Motor neuron (in vitro differentiated cells): Measurements from ENCODE around the gene NFKBIZ. TPM values are rescaled to one million over a fixed set of nuclear protein-coding genes. Genes with fewer than 3 reads are reported as not detected.
"Not testable (repeated sequence)": the region's sequence is repeated elsewhere in the genome, so short reads cannot be mapped to it uniquely, and the experiment has no call there.

Experiments used
- ATAC-seq, 8 experiments: fragments of 200-7000 bp; cut with Tn5 transposase; replicated peaks in 6 of 8; 2 replicates each; pipeline ENCODE4 v1.8.0; 2021; ENCODE audit warnings: mild to moderate bottlenecking in 8 of 8, moderate library complexity in 8 of 8
- H3K27ac ChIP-seq, 2 donors: fragments of 250-450 bp; sonication (Bioruptor Pico); 2 replicates each; pipeline ENCODE4 v1.9.0; 2021; ENCODE audit warnings: antibody characterized with exemption in 2 of 2, mild to moderate bottlenecking in 2 of 2, moderate library complexity in 1 of 2
- H3K4me1 ChIP-seq, 2 donors: fragments of 250-450 bp; sonication (Bioruptor Pico); replicated peaks in 1 of 2; 2 replicates each; pipeline ENCODE4 v1.6.1; 2021; ENCODE audit warnings: antibody characterized with exemption in 2 of 2, mild to moderate bottlenecking in 2 of 2, moderate library complexity in 1 of 2
- H3K4me3 ChIP-seq, 5 donors: fragments of 250-450 bp; sonication (Bioruptor Pico); 2 replicates each; pipeline ENCODE4 v1.9.0; 2021; ENCODE audit warnings: antibody characterized with exemption in 5 of 5, mild to moderate bottlenecking in 5 of 5, moderate library complexity in 4 of 5
- WGBS, 10 experiments: fragments of 450-650 bp; shearing (Covaris generic); methylation state at CpG; one replicate each; pipeline ENCODE4 v1.0.0; 2022; 5-methylcytosine and 5-hydroxymethylcytosine counted together
- in situ Hi-C, 9 experiments: fragments of 400-800 bp; cut with MboI; loops; one replicate each; pipeline ENCODE4 v1.15.0; 2021; ENCODE audit warnings: low sequenced_read_pairs in 9 of 9, low pct_unique_long_range_greater_than_20kb in 2 of 9; ENCODE audit not compliant: unreplicated experiment in 9 of 9
- total RNA-seq, 8 experiments: library from RNA; unstranded; fragments of 300-600 nt; gene quantifications; 2 replicates each; pipeline versions ENCODE4 v1.2.3 to v1.2.4, GENCODE V29; 2022

The NFKBIZ gene
- total RNA-seq, 8 experiments from 2014 or later, result 0.54 to 21.0 (median 6.3) TPM

GRCh38 chr3:101873619-101874018 is 24.3 kb downstream of the NFKBIZ start:
- in situ Hi-C loops, result no loop called here
- peak in 2 of 8 experiments; percentile 14 to 53 for ATAC-seq
- 19 to 100% (median 88%) methylated on average over 1 to 2 of the region's 2 CpGs; no CpG with 5 or more reads in 1 of the 10 experiments for WGBS, 10 experiments
- H3K4me1 ChIP-seq, result no peaks in the 10 kb centered on the region
- no peak overlapping the region for H3K4me3 ChIP-seq
- H3K27ac ChIP-seq, result no peak overlapping the region

DNA sequence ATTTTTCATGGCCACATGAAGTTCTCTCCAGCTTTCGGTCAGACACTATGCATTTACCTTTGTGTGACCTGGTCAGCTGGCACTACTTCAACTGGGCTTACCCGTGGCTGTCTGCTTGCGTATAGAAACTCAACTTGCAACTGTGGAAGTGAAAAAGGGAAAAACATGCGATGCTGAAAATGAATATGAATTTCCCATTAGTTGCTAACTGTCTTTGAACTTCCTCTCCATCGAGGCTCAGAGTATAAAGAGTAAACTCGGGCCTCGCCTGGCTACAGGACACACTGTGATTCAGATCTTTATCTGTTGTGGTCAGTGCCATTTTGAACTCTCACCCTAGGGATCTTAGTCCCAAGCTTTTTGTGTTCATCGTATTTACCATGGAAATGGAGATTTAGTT is 26.8 kb downstream of the NFKBIZ start:
- WGBS, 10 experiments, result 54 to 100% (median 86%) methylated on average over 2 to 8 of the region's 8 CpGs
- H3K27ac ChIP-seq, result no peak overlapping the region
- in situ Hi-C loops, result no loop called here
- H3K4me3 ChIP-seq, result no peak overlapping the region
- ATAC-seq, result no peak
- no peaks in the 10 kb centered on the region for H3K4me1 ChIP-seq

DNA sequence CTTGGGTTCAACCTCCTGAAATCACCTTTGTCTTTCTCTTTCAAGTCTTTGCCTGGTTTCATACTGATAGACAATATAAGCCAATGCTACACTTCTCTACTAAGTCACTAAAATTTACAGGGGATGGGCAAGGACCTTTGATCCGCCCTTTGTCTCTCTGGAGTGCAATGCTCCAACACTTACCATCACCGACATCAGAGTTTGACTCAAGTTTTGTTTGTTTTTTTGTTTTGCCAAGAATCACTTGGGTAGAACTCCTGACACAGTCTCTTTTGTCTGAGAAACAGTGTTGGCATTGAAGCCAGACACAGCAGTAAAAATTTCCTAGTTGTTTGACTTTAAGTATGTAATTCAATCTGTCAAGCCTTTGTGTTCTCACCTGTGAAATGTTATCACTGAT is 29.3 kb downstream of the NFKBIZ start:
- WGBS, 10 experiments, result 50 to 100% (median 91%) methylated on average over 1 to 2 of the region's 2 CpGs; no CpG with 5 or more reads in 2 of the 10 experiments
- H3K4me3 ChIP-seq, result no peak overlapping the region
- no peak overlapping the region for H3K27ac ChIP-seq
- in situ Hi-C loops, result no loop called here
- H3K4me1 ChIP-seq, result no peaks in the 10 kb centered on the region
- no peak for ATAC-seq

GRCh38 chr3:101879102-101879501 is 29.8 kb downstream of the NFKBIZ start:
- Histone ChIP-seq H3K4me1 (no peaks in the 10 kb centered on the region), H3K4me3 (no peak overlapping the region), H3K27ac (no peak overlapping the region)
- 87 to 100% (median 98%) methylated on average over 1 to 2 of the region's 2 CpGs for WGBS, 10 experiments
- in situ Hi-C loops, result no loop called here
- ATAC-seq, result no peak

GRCh38 chr3:101879623-101880284 is 30.4 kb downstream of the NFKBIZ start:
- Histone ChIP-seq H3K4me1 (no peaks in the 10 kb centered on the region), H3K27ac (no peak overlapping the region), H3K4me3 (no peak overlapping the region)
- no peak for ATAC-seq
- in situ Hi-C loops, result no loop called here
- 31 to 92% (median 76%) methylated on average over 2 to 5 of the region's 5 CpGs for WGBS, 10 experiments

GRCh38 chr3:101884776-101885175 is 35.5 kb downstream of the NFKBIZ start:
- 78 to 100% (median 94%) methylated on average over 1 of the region's 1 CpG; no CpG with 5 or more reads in 6 of the 10 experiments for WGBS, 10 experiments
- Histone ChIP-seq H3K4me1 (no peaks in the 10 kb centered on the region), H3K27ac (no peak overlapping the region), H3K4me3 (no peak overlapping the region)
- in situ Hi-C loops, result no loop called here
- no peak for ATAC-seq

GRCh38 chr3:101885584-101885983 is 36.3 kb downstream of the NFKBIZ start:
- WGBS, 10 experiments, result 40 to 100% (median 76%) methylated on average over 1 to 3 of the region's 3 CpGs; no CpG with 5 or more reads in 3 of the 10 experiments
- H3K4me3 ChIP-seq, in situ Hi-C loops, ATAC-seq, H3K4me1 ChIP-seq, H3K27ac ChIP-seq: not testable (repeated sequence)

- in situ Hi-C loops, result no loop called here
- ATAC-seq, result no peak
- no peak overlapping the region for H3K4me3 ChIP-seq
- WGBS, 10 experiments, result 60 to 100% (median 85%) methylated on average over 1 to 3 of the region's 3 CpGs
- no peaks in the 10 kb centered on the region for H3K4me1 ChIP-seq
- no peak overlapping the region for H3K27ac ChIP-seq
These were observed 37.3 kb downstream of the NFKBIZ start for GRCh38 chr3:101886626-101887025.

- no peak for ATAC-seq
- no peak overlapping the region for H3K27ac ChIP-seq
These were observed 39.3 kb downstream of the NFKBIZ start for GRCh38 chr3:101888653-101889052.

DNA sequence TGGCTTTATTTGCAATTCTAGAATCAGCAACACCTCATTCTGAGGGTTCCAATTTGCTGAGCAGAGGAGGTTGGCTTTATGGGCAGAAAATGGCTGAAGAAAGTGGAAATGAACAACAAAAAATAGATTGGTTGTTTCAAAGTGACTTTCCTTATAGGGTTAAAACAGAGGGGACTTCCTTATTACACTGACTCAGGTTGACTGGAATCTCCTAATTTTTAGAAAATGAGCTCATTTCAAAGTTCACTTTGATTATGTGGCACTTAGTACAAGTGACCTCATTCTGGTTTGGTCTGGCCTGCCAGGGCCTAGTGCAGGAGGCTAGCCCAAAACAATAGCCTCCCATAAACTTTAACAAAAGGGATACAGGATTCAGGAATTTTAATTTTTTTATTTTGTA is 41.4 kb downstream of the NFKBIZ start:
- in situ Hi-C loops, result no loop called here
- peak in 3 of 8 experiments; percentile 25 to 63 (median 44) for ATAC-seq
- Histone ChIP-seq H3K4me1 (no peaks in the 10 kb centered on the region), H3K27ac (no peak overlapping the region), H3K4me3 (no peak overlapping the region)

More at GRCh38 chr3:101888653-101889052, 39.3 kb downstream of the NFKBIZ start:
- in situ Hi-C loops, result no loop called here
- WGBS, 10 experiments, result 0 to 92% (median 44%) methylated on average over 1 to 2 of the region's 3 CpGs; no CpG with 5 or more reads in 6 of the 10 experiments
- Histone ChIP-seq H3K4me3 (no peak overlapping the region), H3K4me1 (no peaks in the 10 kb centered on the region)

DNA sequence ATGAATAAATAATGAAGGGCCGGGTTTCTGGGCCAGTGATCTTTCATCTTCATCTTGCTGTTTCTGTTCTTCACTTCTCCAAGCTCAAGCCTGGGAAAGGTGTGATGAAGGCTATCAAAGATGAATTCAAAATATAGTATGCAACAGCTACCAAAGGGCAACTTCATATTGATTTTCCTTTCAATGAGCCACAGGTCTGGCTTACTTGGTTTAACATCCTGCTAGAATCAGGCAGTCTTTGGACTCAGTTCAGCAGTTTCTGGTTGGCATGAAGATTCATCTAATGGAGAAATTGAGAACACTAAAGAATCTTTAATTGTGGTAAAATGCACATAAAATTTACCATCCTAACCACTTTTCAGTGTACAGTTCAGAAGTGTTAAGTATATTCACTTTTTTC is 43.3 kb downstream of the NFKBIZ start:
- no peak for ATAC-seq
- in situ Hi-C loops, result no loop called here
- no peak overlapping the region for H3K27ac ChIP-seq
- H3K4me1 ChIP-seq, result no peaks in the 10 kb centered on the region
- 78 to 100% (median 88%) methylated on average over 1 of the region's 1 CpG; no CpG with 5 or more reads in 3 of the 10 experiments for WGBS, 10 experiments
- no peak overlapping the region for H3K4me3 ChIP-seq

DNA sequence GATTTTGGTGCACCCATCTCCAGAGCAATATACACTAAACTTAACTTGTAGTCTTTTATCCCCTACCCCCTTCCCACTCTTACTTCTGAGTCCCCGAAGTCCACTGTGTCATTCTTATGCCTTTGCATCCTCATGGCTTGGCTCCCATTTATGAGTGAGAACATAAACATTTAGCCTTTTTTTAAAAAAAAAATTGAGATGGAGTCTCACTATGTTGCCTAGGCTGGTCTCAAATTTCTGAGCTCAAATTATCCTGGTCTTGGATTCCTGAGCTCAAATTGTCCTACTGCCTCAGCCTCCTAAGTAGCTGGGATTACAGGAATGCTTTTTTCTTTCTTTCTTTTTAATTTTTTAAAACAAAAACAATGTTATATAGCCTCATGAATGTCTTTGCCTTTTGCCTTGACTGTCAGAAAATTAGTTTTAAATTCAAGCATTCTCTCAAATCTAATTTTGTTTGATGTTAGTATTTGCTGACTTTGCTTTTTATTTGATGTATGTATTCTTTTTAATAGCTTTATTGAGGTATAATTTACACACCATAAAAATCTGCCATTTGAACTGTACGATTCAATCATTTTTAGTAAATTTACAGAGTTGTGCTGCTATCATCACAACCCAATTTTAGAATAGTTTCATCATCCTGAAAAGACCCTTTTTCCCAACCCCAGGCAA is 46.9 kb downstream of the NFKBIZ start:
- no peak overlapping the region for H3K27ac ChIP-seq
- no peaks in the 10 kb centered on the region for H3K4me1 ChIP-seq
- no peak overlapping the region for H3K4me3 ChIP-seq
- 47 to 100% (median 79%) methylated on average over 1 to 2 of the region's 2 CpGs for WGBS, 10 experiments
- ATAC-seq, result no peak
- in situ Hi-C loops, result no loop called here

GRCh38 chr3:101897013-101897412 is 47.7 kb downstream of the NFKBIZ start:
- in situ Hi-C loops, result no loop called here
- WGBS, 10 experiments, result 67 to 97% (median 77%) methylated on average over 1 to 5 of the region's 5 CpGs
- Histone ChIP-seq H3K4me3 (no peak overlapping the region), H3K27ac (no peak overlapping the region), H3K4me1 (no peaks in the 10 kb centered on the region)
- no peak for ATAC-seq

DNA sequence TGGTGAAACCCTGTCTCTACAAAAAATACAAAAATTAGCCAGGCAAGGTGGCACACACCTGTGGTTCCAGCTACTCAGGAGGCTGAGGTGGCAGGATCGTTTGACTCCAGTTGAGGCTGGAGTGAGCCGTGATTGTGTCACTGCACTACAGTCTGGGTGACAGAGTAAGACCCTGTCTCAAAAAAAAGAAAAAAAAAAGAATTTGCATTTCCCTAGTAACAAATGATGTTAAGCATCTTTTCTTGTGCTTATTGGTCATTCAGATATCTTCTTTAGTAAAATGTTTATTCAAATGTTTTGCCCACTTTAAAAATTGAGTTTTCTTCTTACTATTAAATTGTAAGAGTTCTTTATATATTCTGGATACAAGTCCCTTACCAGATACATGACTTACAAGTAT is 48.7 kb downstream of the NFKBIZ start:
- Histone ChIP-seq H3K27ac (no peak overlapping the region), H3K4me3 (no peak overlapping the region), H3K4me1 (no peaks in the 10 kb centered on the region)
- 62 to 100% (median 80%) methylated on average over 1 to 2 of the region's 2 CpGs; no CpG with 5 or more reads in 3 of the 10 experiments for WGBS, 10 experiments
- ATAC-seq, result no peak
- in situ Hi-C loops, result no loop called here
